ENCODE results near the gene GUCA2A. TPM values are rescaled to one million over a fixed set of nuclear protein-coding genes. Genes with fewer than 3 reads are reported as not detected.

GUCA2A gene
- total and polyA plus RNA-seq, 2 of the 8 experiments (the other 6 are each of a cell fraction or from before 2014, with no cell fraction given), result not detected

DNA sequence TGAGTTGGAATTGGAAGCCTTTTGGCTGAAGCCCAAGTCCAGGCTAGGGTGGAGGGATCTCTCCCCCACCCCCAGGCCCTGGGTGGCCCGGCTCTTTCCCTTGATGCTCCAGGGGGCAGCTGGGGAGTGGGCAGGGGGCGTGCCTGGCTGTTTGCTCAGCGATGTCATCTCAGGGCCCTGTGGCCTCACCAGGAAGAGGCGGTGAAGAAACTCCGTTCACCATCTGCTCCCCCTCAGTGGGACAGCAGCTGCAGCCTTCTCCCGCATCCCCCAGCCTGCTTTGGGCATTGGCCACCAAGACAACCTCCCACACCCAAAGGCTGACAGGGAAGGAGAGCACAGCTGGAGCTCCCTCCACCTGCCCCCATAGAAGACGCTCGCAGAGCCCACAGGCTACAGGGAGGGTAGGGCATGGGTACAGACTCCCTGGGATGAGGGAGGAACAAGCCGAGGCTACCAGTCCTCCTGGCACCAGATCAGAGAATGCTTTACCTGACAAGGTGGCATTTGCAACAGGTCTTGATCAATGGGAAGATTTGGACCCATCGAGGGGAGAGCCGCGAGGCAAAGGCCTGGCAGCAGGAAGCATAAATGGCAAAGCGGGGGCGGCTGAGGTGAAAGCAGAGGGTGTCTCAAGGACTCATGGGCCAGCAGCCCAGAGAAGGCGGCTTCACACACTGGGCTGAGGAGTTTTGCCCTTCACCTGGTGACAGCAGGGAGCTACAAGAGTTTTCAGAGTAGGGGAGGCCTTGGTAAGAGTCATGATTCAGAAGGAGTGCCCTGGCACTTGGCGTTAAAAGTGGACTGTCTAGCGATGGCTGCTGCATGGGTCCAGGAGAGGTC is 6.5 kb upstream of the GUCA2A start (continued):
- TF ChIP-seq, protein P1, sequence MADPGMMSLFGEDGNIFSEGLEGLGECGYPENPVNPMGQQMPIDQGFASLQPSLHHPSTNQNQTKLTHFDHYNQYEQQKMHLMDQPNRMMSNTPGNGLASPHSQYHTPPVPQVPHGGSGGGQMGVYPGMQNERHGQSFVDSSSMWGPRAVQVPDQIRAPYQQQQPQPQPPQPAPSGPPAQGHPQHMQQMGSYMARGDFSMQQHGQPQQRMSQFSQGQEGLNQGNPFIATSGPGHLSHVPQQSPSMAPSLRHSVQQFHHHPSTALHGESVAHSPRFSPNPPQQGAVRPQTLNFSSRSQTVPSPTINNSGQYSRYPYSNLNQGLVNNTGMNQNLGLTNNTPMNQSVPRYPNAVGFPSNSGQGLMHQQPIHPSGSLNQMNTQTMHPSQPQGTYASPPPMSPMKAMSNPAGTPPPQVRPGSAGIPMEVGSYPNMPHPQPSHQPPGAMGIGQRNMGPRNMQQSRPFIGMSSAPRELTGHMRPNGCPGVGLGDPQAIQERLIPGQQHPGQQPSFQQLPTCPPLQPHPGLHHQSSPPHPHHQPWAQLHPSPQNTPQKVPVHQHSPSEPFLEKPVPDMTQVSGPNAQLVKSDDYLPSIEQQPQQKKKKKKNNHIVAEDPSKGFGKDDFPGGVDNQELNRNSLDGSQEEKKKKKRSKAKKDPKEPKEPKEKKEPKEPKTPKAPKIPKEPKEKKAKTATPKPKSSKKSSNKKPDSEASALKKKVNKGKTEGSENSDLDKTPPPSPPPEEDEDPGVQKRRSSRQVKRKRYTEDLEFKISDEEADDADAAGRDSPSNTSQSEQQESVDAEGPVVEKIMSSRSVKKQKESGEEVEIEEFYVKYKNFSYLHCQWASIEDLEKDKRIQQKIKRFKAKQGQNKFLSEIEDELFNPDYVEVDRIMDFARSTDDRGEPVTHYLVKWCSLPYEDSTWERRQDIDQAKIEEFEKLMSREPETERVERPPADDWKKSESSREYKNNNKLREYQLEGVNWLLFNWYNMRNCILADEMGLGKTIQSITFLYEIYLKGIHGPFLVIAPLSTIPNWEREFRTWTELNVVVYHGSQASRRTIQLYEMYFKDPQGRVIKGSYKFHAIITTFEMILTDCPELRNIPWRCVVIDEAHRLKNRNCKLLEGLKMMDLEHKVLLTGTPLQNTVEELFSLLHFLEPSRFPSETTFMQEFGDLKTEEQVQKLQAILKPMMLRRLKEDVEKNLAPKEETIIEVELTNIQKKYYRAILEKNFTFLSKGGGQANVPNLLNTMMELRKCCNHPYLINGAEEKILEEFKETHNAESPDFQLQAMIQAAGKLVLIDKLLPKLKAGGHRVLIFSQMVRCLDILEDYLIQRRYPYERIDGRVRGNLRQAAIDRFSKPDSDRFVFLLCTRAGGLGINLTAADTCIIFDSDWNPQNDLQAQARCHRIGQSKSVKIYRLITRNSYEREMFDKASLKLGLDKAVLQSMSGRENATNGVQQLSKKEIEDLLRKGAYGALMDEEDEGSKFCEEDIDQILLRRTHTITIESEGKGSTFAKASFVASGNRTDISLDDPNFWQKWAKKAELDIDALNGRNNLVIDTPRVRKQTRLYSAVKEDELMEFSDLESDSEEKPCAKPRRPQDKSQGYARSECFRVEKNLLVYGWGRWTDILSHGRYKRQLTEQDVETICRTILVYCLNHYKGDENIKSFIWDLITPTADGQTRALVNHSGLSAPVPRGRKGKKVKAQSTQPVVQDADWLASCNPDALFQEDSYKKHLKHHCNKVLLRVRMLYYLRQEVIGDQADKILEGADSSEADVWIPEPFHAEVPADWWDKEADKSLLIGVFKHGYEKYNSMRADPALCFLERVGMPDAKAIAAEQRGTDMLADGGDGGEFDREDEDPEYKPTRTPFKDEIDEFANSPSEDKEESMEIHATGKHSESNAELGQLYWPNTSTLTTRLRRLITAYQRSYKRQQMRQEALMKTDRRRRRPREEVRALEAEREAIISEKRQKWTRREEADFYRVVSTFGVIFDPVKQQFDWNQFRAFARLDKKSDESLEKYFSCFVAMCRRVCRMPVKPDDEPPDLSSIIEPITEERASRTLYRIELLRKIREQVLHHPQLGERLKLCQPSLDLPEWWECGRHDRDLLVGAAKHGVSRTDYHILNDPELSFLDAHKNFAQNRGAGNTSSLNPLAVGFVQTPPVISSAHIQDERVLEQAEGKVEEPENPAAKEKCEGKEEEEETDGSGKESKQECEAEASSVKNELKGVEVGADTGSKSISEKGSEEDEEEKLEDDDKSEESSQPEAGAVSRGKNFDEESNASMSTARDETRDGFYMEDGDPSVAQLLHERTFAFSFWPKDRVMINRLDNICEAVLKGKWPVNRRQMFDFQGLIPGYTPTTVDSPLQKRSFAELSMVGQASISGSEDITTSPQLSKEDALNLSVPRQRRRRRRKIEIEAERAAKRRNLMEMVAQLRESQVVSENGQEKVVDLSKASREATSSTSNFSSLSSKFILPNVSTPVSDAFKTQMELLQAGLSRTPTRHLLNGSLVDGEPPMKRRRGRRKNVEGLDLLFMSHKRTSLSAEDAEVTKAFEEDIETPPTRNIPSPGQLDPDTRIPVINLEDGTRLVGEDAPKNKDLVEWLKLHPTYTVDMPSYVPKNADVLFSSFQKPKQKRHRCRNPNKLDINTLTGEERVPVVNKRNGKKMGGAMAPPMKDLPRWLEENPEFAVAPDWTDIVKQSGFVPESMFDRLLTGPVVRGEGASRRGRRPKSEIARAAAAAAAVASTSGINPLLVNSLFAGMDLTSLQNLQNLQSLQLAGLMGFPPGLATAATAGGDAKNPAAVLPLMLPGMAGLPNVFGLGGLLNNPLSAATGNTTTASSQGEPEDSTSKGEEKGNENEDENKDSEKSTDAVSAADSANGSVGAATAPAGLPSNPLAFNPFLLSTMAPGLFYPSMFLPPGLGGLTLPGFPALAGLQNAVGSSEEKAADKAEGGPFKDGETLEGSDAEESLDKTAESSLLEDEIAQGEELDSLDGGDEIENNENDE (IDR thresholded peaks at IDR 0.05; ENCODE audit: insufficient replicate concordance, low read length), result no peak
- TF ChIP-seq BRCA1 (IDR thresholded peaks at IDR 0.05; ENCODE audit: low read depth, low read length) (no peak), TEAD4 (IDR thresholded peaks at IDR 0.05; ENCODE audit: low read depth, low read length) (no peak), RFX5 (IDR thresholded peaks at IDR 0.05; ENCODE audit: borderline replicate concordance, low read depth, low read length) (no peak), SIN3A (conservative IDR thresholded peaks at IDR 0.05 in 1 of 2, IDR thresholded peaks at IDR 0.05 in 1 of 2; ENCODE audit: low read depth in 1 of 2, low read length in 2 of 2) (no peak), CHD2 (IDR thresholded peaks at IDR 0.05; ENCODE audit: low read length) (no peak)
- TF ChIP-seq, protein P2, sequence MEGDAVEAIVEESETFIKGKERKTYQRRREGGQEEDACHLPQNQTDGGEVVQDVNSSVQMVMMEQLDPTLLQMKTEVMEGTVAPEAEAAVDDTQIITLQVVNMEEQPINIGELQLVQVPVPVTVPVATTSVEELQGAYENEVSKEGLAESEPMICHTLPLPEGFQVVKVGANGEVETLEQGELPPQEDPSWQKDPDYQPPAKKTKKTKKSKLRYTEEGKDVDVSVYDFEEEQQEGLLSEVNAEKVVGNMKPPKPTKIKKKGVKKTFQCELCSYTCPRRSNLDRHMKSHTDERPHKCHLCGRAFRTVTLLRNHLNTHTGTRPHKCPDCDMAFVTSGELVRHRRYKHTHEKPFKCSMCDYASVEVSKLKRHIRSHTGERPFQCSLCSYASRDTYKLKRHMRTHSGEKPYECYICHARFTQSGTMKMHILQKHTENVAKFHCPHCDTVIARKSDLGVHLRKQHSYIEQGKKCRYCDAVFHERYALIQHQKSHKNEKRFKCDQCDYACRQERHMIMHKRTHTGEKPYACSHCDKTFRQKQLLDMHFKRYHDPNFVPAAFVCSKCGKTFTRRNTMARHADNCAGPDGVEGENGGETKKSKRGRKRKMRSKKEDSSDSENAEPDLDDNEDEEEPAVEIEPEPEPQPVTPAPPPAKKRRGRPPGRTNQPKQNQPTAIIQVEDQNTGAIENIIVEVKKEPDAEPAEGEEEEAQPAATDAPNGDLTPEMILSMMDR (IDR thresholded peaks at IDR 0.05; ENCODE audit: control extremely low read depth in 1 of 3, insufficient read depth in 1 of 3, low read depth in 1 of 3, low read length in 3 of 3), result no peak

All from H1 (cell line).